NCI-H1417 (cell line): ENCODE measurements around the gene ADAM8.
"Not testable (repeated sequence)": the region's sequence is repeated elsewhere in the genome, so short reads cannot be mapped to it uniquely, and the experiment has no call there.

ENCODE experiments used
- DNase-seq, 3 experiments: peaks; one replicate each; lab custom pipeline; 2025; lab: John Stamatoyannopoulos, UW

Gene ADAM8

GRCh38 chr10:133276435-133277201 is at the start of gene ADAM8:
TSS of gene ADAM8 (minus strand) at chr10:133276868. CDS start at chr10:133276817, 51 bp downstream.
- DNase-seq, result no peak

GRCh38 chr10:133326223-133326551 is 49.5 kb upstream of the ADAM8 start:
- DNase-seq, result peak in 1 of 3 experiments; percentile 48

- peak; percentile 20 to 48 (median 40) for DNase-seq
Measured at GRCh38 chr10:133325440-133326222, 49.0 kb upstream of the ADAM8 start.

- DNase-seq, result peak in 2 of 3 experiments; percentile 27 to 53
Measured at GRCh38 chr10:133324857-133325260, 48.2 kb upstream of the ADAM8 start.

GRCh38 chr10:133324198-133324792 is 47.6 kb upstream of the ADAM8 start:
- DNase-seq, result peak; percentile 48 to 75 (median 67)

- DNase-seq, result not testable (repeated sequence)
Measured at GRCh38 chr10:133322064-133322709, 45.5 kb upstream of the ADAM8 start.

GRCh38 chr10:133320852-133321422 is 44.3 kb upstream of the ADAM8 start:
- not testable (repeated sequence) for DNase-seq

- peak; percentile 65 to 72 (median 68) for DNase-seq
Measured at GRCh38 chr10:133318494-133319127, 41.9 kb upstream of the ADAM8 start.

- no peak for DNase-seq
Measured at GRCh38 chr10:133316732-133317131, 40.1 kb upstream of the ADAM8 start.

- DNase-seq, result no peak
Measured at GRCh38 chr10:133316266-133316665, 39.6 kb upstream of the ADAM8 start.

GRCh38 chr10:133315847-133316246 is 39.2 kb upstream of the ADAM8 start:
- no peak for DNase-seq

- no peak for DNase-seq
Measured at GRCh38 chr10:133314911-133315310, 38.2 kb upstream of the ADAM8 start.

- no peak for DNase-seq
Measured at GRCh38 chr10:133313192-133313591, 36.5 kb upstream of the ADAM8 start.

- DNase-seq, result no peak
Measured at GRCh38 chr10:133312769-133313145, 36.1 kb upstream of the ADAM8 start.

GRCh38 chr10:133312016-133312768 is 35.5 kb upstream of the ADAM8 start:
- no peak for DNase-seq

- DNase-seq, result no peak
Measured at GRCh38 chr10:133311570-133311969, 34.9 kb upstream of the ADAM8 start.

GRCh38 chr10:133310789-133311188 is 34.1 kb upstream of the ADAM8 start:
- DNase-seq, result no peak

GRCh38 chr10:133310399-133310755 is 33.7 kb upstream of the ADAM8 start:
- DNase-seq, result no peak

GRCh38 chr10:133309720-133310398 is 33.2 kb upstream of the ADAM8 start:
- DNase-seq, result peak; percentile 37 to 81 (median 55)

- peak; percentile 80 to 89 (median 88) for DNase-seq
Measured at GRCh38 chr10:133309100-133309719, 32.5 kb upstream of the ADAM8 start.
